NK-92 treated with Interleukin-12 subunit alpha and Interleukin-12 subunit beta, amount 100 ng/mL, for 24 hours (cell line): ENCODE results near the gene EYA4.

Experiments
- DNase-seq: peaks from one replicate; lab custom pipeline; 2025; lab: John Stamatoyannopoulos, UW

The EYA4 gene

GRCh38 chr6:133242637-133243585 lies 1.8 kb downstream of the EYA4 start:
- DNase-seq, result no peak

- no peak for DNase-seq
Observed at GRCh38 chr6:133243723-133244305, 2.7 kb downstream of the EYA4 start.

GRCh38 chr6:133244519-133244918 lies 3.4 kb downstream of the EYA4 start:
- DNase-seq, result no peak

GRCh38 chr6:133245007-133245406 lies 3.9 kb downstream of the EYA4 start:
- DNase-seq, result no peak

- DNase-seq, result no peak
Observed at GRCh38 chr6:133245422-133245903, 4.3 kb downstream of the EYA4 start.

- DNase-seq, result no peak
Observed at GRCh38 chr6:133247581-133247980, 6.4 kb downstream of the EYA4 start.

- DNase-seq, result no peak
Observed at GRCh38 chr6:133248241-133249001, 7.3 kb downstream of the EYA4 start.

- DNase-seq, result no peak
Observed at GRCh38 chr6:133251688-133252087, 10.5 kb downstream of the EYA4 start.

- DNase-seq, result no peak
Observed at GRCh38 chr6:133254552-133255228, 13.5 kb downstream of the EYA4 start.

GRCh38 chr6:133257545-133258105 lies 16.5 kb downstream of the EYA4 start:
- DNase-seq, result no peak

- no peak for DNase-seq
Observed at GRCh38 chr6:133259561-133259960, 18.4 kb downstream of the EYA4 start.

- no peak for DNase-seq
Observed at GRCh38 chr6:133262804-133263203, 21.6 kb downstream of the EYA4 start.

GRCh38 chr6:133265066-133265465 lies 23.9 kb downstream of the EYA4 start:
- no peak for DNase-seq

- no peak for DNase-seq
Observed at GRCh38 chr6:133266186-133266585, 25.0 kb downstream of the EYA4 start.

- DNase-seq, result no peak
Observed at GRCh38 chr6:133268621-133269020, 27.5 kb downstream of the EYA4 start.

- no peak for DNase-seq
Observed at GRCh38 chr6:133274813-133275212, 33.7 kb downstream of the EYA4 start.

- no peak for DNase-seq
Observed at GRCh38 chr6:133275213-133275612, 34.1 kb downstream of the EYA4 start.

GRCh38 chr6:133277228-133277899 lies 36.2 kb downstream of the EYA4 start:
- no peak for DNase-seq

- DNase-seq, result no peak
Observed at GRCh38 chr6:133277900-133278545, 36.9 kb downstream of the EYA4 start.

GRCh38 chr6:133286765-133287164 lies 45.6 kb downstream of the EYA4 start:
- DNase-seq, result no peak

- no peak for DNase-seq
Observed at GRCh38 chr6:133288662-133289061, 47.5 kb downstream of the EYA4 start.
